Parathyroid adenoma (tissue), 2 donors: ENCODE measurements around the gene RETREG2.

Source experiments
- H2AFZ ChIP-seq: fragments of 300-600 bp; sonication (generic); one replicate; pipeline ENCODE4 v1.7.0; 2017; ENCODE audit warnings: antibody characterized with exemption, mild to moderate bottlenecking
- H3K27ac ChIP-seq: fragments of 300-600 bp; sonication (generic); one replicate; pipeline ENCODE4 v1.7.0; 2017
- H3K27me3 ChIP-seq: fragments of 300-600 bp; sonication (generic); one replicate; pipeline ENCODE4 v1.7.0; 2017; ENCODE audit warnings: low read length; ENCODE audit not compliant: control insufficient read depth, insufficient read depth
- H3K36me3 ChIP-seq: fragments of 300-600 bp; sonication (generic); one replicate; pipeline ENCODE4 v1.7.0; 2017; ENCODE audit warnings: low read length; ENCODE audit not compliant: control insufficient read depth, insufficient read depth
- H3K4me1 ChIP-seq: fragments of 300-600 bp; sonication (generic); one replicate; pipeline ENCODE4 v1.7.0; 2017; ENCODE audit warnings: control low read depth
- H3K4me2 ChIP-seq: fragments of 300-600 bp; sonication (generic); one replicate; pipeline ENCODE4 v1.7.0; 2017; ENCODE audit warnings: low read length
- H3K4me3 ChIP-seq: fragments of 300-600 bp; sonication (generic); one replicate; pipeline ENCODE4 v1.7.0; 2017; ENCODE audit warnings: low read depth, low read length
- H3K79me2 ChIP-seq: fragments of 300-600 bp; sonication (generic); one replicate; pipeline ENCODE4 v1.7.0; 2017; ENCODE audit warnings: control low read depth
- H3K9ac ChIP-seq: fragments of 300-600 bp; sonication (generic); one replicate; pipeline ENCODE4 v1.7.0; 2017; ENCODE audit warnings: mild to moderate bottlenecking
- H3K9me3 ChIP-seq: fragments of 300-600 bp; sonication (generic); one replicate; pipeline ENCODE4 v1.7.0; 2017; ENCODE audit warnings: low read length; ENCODE audit not compliant: control insufficient read depth
- TF ChIP-seq, protein P1 (sequence below): fragments of 300-600 bp; sonication (generic); IDR thresholded peaks from one replicate; pipeline ENCODE4 v1.7.0; 2017; ENCODE audit warnings: antibody characterized with exemption, mild to moderate bottlenecking
- donor health status: primary hyperparathyroidism.

RETREG2 gene

DNA sequence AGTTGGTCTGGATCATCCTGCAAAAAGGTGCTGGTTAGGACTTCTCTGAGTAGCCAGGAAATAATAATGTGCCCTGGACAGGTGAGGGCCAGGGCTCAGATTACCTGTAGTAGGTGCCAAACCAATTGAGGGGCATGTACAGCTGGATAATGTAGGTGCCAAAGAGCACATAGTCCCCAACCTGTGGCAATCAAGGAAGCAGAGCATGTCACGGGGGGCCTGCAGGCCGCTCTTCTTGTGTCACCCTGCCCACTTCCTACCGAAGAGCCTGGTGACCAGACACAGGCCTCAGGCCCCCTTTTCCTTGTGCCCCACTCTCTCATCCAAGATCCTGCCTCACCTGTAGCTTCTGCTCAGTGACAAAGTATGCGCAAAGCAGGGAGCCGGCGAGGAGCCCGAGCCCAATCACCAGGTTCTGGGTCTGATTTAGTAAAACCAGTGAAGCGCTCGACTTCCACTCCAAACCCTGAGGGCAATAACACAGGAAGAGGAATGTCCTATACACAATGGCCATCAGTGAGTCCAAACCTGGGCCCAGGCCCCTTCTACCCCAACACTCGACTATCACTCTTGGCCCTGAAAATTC, 35.5 kb downstream of the RETREG2 start:
- Histone ChIP-seq H3K9ac (no peak overlapping the region), H3K4me3 (no peak overlapping the region), H3K4me1 (peaks cover 4% of the 10 kb centered on the region), H3K4me2 (no peak overlapping the region), H3K36me3 (no peaks in the 10 kb centered on the region), H2AFZ (no peak overlapping the region), H3K9me3 (no peaks in the 10 kb centered on the region), H3K27ac (no peak overlapping the region), H3K27me3 (no peaks in the 10 kb centered on the region), H3K79me2 (no peaks in the 10 kb centered on the region)
- TF ChIP-seq, protein P1, sequence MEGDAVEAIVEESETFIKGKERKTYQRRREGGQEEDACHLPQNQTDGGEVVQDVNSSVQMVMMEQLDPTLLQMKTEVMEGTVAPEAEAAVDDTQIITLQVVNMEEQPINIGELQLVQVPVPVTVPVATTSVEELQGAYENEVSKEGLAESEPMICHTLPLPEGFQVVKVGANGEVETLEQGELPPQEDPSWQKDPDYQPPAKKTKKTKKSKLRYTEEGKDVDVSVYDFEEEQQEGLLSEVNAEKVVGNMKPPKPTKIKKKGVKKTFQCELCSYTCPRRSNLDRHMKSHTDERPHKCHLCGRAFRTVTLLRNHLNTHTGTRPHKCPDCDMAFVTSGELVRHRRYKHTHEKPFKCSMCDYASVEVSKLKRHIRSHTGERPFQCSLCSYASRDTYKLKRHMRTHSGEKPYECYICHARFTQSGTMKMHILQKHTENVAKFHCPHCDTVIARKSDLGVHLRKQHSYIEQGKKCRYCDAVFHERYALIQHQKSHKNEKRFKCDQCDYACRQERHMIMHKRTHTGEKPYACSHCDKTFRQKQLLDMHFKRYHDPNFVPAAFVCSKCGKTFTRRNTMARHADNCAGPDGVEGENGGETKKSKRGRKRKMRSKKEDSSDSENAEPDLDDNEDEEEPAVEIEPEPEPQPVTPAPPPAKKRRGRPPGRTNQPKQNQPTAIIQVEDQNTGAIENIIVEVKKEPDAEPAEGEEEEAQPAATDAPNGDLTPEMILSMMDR, result no peak

DNA sequence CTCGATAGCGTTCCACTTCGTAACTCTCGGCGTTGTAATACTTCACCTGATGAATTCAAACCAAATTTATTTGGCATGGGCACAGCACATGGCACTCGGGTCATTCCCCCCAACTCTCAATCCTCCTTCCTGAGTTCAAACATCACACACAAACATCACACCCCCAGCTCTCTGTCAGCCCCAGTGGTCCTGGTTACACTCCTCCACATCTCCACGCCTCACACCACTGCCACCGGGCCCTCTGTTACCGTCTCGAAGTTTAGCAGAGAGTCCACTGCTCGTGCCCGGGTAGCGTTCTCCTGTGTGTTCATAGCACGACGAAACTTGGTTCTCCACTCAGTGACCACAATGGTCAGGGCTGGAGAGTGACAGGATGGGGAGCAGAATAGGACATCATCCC, 36.1 kb downstream of the RETREG2 start:
- Histone ChIP-seq H3K4me2 (no peak overlapping the region), H3K4me3 (no peak overlapping the region), H3K27me3 (no peaks in the 10 kb centered on the region), H3K9ac (no peak overlapping the region), H3K36me3 (no peaks in the 10 kb centered on the region), H3K27ac (no peak overlapping the region), H3K4me1 (peaks cover 6% of the 10 kb centered on the region), H3K9me3 (no peaks in the 10 kb centered on the region), H2AFZ (no peak overlapping the region), H3K79me2 (no peaks in the 10 kb centered on the region)
- TF ChIP-seq, protein P1, result no peak

DNA sequence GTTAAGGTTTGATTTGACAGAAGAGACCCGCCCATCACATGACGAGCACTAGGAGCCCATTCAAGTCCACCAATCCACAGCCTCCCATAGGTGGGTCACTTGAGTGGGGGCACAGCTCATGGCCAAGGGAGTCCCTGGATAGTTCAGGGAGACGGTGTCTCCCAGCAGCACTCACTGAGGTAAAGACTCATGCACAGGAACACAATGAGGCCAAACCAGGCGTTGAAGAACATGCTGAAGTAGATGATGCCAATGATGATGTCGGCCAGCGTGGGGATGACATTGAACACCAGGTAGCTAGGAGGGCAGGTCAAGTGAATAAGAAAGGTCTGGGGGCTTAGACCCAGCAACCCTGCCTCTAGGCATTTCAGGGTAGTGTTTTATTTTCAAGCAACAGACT, 36.7 kb downstream of the RETREG2 start:
- no peaks in the 10 kb centered on the region for H3K27me3 ChIP-seq
- TF ChIP-seq, protein P1, result no peak
- H3K79me2 ChIP-seq, result no peaks in the 10 kb centered on the region
- no peak overlapping the region for H3K4me2 ChIP-seq
- no peak overlapping the region for H3K9ac ChIP-seq
- H3K4me1 ChIP-seq, result peaks cover 12% of the 10 kb centered on the region
- no peak overlapping the region for H3K4me3 ChIP-seq
- H2AFZ ChIP-seq, result no peak overlapping the region
- no peak overlapping the region for H3K27ac ChIP-seq
- H3K9me3 ChIP-seq, result no peaks in the 10 kb centered on the region
- no peaks in the 10 kb centered on the region for H3K36me3 ChIP-seq

DNA sequence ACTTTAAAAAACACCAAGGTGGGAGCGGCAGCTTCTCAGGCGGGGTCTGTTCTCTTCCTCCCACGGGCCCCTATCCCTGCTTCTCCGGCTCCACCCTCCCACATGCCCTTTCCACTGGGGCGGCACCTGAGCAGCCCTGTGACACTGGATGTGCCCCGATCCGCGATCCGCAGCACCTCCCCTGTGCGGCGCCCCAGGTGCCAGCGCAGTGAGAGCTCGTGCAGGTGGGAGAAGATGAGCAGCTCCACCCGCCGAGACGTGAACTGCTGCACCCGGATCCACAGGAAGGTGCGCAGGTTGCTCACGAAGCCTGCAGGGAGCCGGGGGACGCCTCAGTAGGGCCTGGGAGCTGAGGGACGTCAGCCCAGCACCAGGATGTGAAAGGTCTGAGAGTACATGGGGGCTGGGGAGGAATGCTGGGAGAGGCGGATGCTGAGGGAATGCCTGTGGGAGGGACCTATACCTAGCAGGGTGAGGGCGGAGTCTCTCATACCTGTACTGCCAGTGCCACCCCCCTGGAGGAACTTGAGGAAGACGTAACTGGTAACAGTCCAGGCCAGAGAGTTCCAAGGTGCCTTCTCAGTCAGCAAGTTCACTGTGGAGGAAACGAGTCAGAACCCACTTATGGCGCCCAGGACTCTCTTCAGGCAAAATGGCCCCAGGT, 37.9 kb downstream of the RETREG2 start:
- Histone ChIP-seq H3K79me2 (no peaks in the 10 kb centered on the region), H3K4me3 (no peak overlapping the region), H3K9me3 (no peaks in the 10 kb centered on the region), H2AFZ (no peak overlapping the region), H3K4me1 (peaks cover 12% of the 10 kb centered on the region), H3K27me3 (no peaks in the 10 kb centered on the region), H3K9ac (no peak overlapping the region), H3K4me2 (no peak overlapping the region), H3K27ac (no peak overlapping the region), H3K36me3 (no peaks in the 10 kb centered on the region)
- TF ChIP-seq, protein P1, result no peak

DNA sequence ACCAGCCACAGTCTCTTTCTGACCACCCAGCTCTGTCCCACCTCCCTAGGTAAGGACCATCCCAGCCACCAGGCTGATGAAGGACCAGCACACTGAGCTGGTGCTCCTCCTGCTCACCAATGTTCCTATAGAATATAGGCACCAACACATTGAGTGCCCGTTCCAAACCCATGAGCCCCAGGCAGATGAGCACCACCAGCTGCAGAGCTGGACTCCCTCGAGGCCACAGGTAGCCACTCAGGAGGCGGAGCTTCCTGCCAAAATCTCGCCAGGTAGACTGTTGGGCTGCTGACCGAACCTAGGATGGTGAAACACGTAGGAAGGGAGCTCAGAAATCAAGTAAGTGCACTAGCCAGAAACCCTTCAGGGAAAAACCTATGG, 38.5 kb downstream of the RETREG2 start:
- no peak overlapping the region for H3K9ac ChIP-seq
- TF ChIP-seq, protein P1, result no peak
- H2AFZ ChIP-seq, result no peak overlapping the region
- H3K4me2 ChIP-seq, result no peak overlapping the region
- H3K27me3 ChIP-seq, result no peaks in the 10 kb centered on the region
- no peak overlapping the region for H3K4me3 ChIP-seq
- H3K36me3 ChIP-seq, result no peaks in the 10 kb centered on the region
- no peaks in the 10 kb centered on the region for H3K79me2 ChIP-seq
- no peak overlapping the region for H3K27ac ChIP-seq
- no peaks in the 10 kb centered on the region for H3K9me3 ChIP-seq
- peaks cover 12% of the 10 kb centered on the region for H3K4me1 ChIP-seq
